Breast epithelium (tissue), 3 donors: Measurements from ENCODE around the gene RNF186.

Experiments used
- POLR2AphosphoS5 ChIP-seq, 3 donors: sonication (generic); formaldehyde crosslinking; IDR thresholded peaks; one replicate each; pipeline ENCODE4 v1.6.1; 2017; ENCODE audit warnings: antibody characterized with exemption in 3 of 3
- TF ChIP-seq, protein P1 (sequence below), 3 donors: fragments of 450-650 bp; IDR thresholded peaks; one replicate each; pipeline ENCODE4 v1.5.1; 2016 to 2017; ENCODE audit warnings: antibody characterized with exemption in 3 of 3, mild to moderate bottlenecking in 3 of 3, moderate library complexity in 3 of 3

DNA sequence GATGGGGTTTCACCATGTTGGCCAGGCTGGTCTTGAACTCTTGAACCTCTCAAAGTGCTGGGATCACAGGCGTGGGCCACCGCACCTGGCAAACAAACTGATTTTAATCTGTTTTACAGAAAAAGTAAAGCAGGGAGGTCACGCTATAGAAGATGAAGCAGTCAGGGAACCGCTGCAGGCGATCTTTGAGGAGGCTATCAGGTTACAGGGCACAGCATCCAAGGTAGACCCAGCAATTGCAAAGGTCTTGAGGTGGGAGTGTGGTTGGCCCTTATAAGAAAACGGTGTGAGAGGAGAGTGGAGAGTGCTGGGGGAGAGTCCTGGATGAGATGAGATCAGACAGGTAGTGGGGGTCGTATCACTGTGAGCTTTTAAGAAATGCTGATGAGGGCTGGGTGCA is 12.8 kb downstream of the RNF186 start:
- TF ChIP-seq, protein P1, sequence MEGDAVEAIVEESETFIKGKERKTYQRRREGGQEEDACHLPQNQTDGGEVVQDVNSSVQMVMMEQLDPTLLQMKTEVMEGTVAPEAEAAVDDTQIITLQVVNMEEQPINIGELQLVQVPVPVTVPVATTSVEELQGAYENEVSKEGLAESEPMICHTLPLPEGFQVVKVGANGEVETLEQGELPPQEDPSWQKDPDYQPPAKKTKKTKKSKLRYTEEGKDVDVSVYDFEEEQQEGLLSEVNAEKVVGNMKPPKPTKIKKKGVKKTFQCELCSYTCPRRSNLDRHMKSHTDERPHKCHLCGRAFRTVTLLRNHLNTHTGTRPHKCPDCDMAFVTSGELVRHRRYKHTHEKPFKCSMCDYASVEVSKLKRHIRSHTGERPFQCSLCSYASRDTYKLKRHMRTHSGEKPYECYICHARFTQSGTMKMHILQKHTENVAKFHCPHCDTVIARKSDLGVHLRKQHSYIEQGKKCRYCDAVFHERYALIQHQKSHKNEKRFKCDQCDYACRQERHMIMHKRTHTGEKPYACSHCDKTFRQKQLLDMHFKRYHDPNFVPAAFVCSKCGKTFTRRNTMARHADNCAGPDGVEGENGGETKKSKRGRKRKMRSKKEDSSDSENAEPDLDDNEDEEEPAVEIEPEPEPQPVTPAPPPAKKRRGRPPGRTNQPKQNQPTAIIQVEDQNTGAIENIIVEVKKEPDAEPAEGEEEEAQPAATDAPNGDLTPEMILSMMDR (IDR thresholded peaks at IDR 0.05): no peak
- TF ChIP-seq POLR2AphosphoS5 (IDR thresholded peaks at IDR 0.05): no peak
